Measurements from ENCODE around the gene PLAAT2. TPM values are rescaled to one million over a fixed set of nuclear protein-coding genes. Genes with fewer than 3 reads are reported as not detected.
"Not testable (repeated sequence)": the region's sequence is repeated elsewhere in the genome, so short reads cannot be mapped to it uniquely, and the experiment has no call there.

The PLAAT2 gene
- total RNA-seq, 2 donors from 2014 or later: 2.6 TPM; not detected in 1

GRCh38 chr11:63548178-63548577, 15.0 kb downstream of the PLAAT2 start:
- no peak for TF ChIP-seq POLR2A (IDR thresholded peaks at IDR 0.05)
- DNase-seq (ENCODE audit: low spot score): no peak
- 74% methylated on average over 4 of the region's 4 CpGs for WGBS
- intact Hi-C loops (cut with DNase I): no loop called here
- Histone ChIP-seq H3K4me1 (replicated peaks) (no peaks in the 10 kb centered on the region), H3K36me3 (no peaks in the 10 kb centered on the region), H3K4me3 (no peak overlapping the region), H3K27ac (no peak overlapping the region), H3K9me3 (no peaks in the 10 kb centered on the region), H3K27me3 (replicated peaks; ENCODE audit: insufficient read depth) (no peaks in the 10 kb centered on the region)

- 100% methylated on average over 1 of the region's 1 CpG for WGBS
- TF ChIP-seq POLR2AphosphoS5 (IDR thresholded peaks at IDR 0.05) (no peak), CTCF (IDR thresholded peaks at IDR 0.05) (no peak), POLR2A (IDR thresholded peaks at IDR 0.05) (no peak)
- Histone ChIP-seq H3K9me3 (no peaks in the 10 kb centered on the region), H3K4me3 (no peak overlapping the region), H3K4me1 (replicated peaks) (no peaks in the 10 kb centered on the region), H3K27me3 (replicated peaks; ENCODE audit: insufficient read depth) (no peaks in the 10 kb centered on the region), H3K27ac (no peak overlapping the region), H3K36me3 (no peaks in the 10 kb centered on the region)
- intact Hi-C loops (cut with DNase I): no loop called here
- DNase-seq (ENCODE audit: low spot score): no peak
These were observed 16.1 kb downstream of the PLAAT2 start for GRCh38 chr11:63547061-63547460.

DNA sequence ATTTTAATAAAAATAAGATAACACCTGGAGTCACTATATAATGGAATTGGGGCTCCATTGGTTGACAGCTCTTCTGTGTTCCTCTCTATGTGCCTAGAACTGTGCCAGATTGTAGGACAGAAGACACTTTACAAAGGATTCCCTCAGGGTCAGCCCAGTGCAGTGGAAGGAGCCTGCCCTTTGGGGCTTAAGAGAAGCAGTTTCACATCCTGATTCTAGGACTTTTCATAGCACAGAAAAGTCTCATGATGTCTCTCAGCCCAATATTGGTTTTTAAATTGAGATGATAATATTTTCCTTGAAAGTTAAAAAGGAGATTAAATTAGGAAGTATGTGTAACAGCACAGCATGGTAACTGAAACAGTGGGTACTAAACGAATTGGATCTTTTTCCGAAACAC, 19.5 kb downstream of the PLAAT2 start:
- Histone ChIP-seq H3K4me3 (no peak overlapping the region), H3K36me3 (no peaks in the 10 kb centered on the region), H3K27ac (no peak overlapping the region), H3K9me3 (no peaks in the 10 kb centered on the region), H3K27me3 (replicated peaks; ENCODE audit: insufficient read depth) (no peaks in the 10 kb centered on the region), H3K4me1 (replicated peaks) (no peaks in the 10 kb centered on the region)
- 95% methylated on average over 2 of the region's 2 CpGs for WGBS
- no peak for DNase-seq (ENCODE audit: low spot score)
- intact Hi-C loops (cut with DNase I): no loop called here
- no peak for TF ChIP-seq POLR2A (IDR thresholded peaks at IDR 0.05)
- no peak for TF ChIP-seq POLR2AphosphoS5 (IDR thresholded peaks at IDR 0.05)
- no peak for TF ChIP-seq CTCF (IDR thresholded peaks at IDR 0.05)

DNA sequence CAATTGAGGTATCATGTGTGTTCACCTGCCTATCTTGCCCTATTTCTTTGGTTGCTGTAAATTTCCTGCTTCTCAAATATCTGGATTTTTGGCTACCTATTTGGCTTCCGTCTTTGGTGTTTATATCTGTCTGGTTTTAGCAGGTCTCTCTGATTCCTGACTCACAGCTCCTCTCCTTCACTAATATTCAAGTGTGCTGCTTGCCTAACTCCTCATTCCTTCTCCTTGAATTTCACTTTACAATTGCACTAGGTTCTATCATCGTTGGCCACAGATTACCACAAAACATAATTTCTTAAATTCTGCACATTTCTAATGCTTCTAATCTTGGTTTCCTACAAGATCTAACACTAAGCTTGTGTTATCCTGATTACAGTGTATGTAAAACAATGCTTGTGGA, 20.7 kb downstream of the PLAAT2 start:
- H3K9me3 ChIP-seq; intact Hi-C loops (cut with DNase I); H3K36me3 ChIP-seq; H3K27me3 ChIP-seq (replicated peaks; ENCODE audit: insufficient read depth); DNase-seq (ENCODE audit: low spot score); H3K27ac ChIP-seq; H3K4me1 ChIP-seq (replicated peaks); H3K4me3 ChIP-seq: not testable (repeated sequence)
- WGBS: 64% methylated on average over 2 of the region's 2 CpGs

- intact Hi-C loops (cut with DNase I): loop anchor here (2.0 to 5.0 kb wide), 3 partner anchors 37 to 95 kb away; partner anchors contain the start of gene PLAAT3
- Histone ChIP-seq H3K4me3 (peak overlapping the region; percentile 24), H3K9me3 (no peaks in the 10 kb centered on the region), H3K27me3 (replicated peaks; ENCODE audit: insufficient read depth) (no peaks in the 10 kb centered on the region), H3K27ac (peak overlapping the region; percentile 84), H3K4me1 (replicated peaks) (peaks cover 13% of the 10 kb centered on the region), H3K36me3 (no peaks in the 10 kb centered on the region)
- peak; percentile 83 for DNase-seq (ENCODE audit: low spot score)
- 13% methylated on average over 8 of the region's 8 CpGs for WGBS
- TF ChIP-seq POLR2AphosphoS5 (IDR thresholded peaks at IDR 0.05) (peak; percentile 87), POLR2A (IDR thresholded peaks at IDR 0.05) (peak; percentile 15), CTCF (IDR thresholded peaks at IDR 0.05) (no peak)
These were observed 25.7 kb downstream of the PLAAT2 start for GRCh38 chr11:63537293-63538101.

All from prostate gland (tissue), 2 donors.